GM10248 (cell line): ENCODE data around the gene RAP1A.

ENCODE experiments used
- CTCF ChIA-PET: fragments of 300-600 bp; sonication (Branson Sonifier 250); formaldehyde crosslinking; extraction: SDS; loops from one replicate; lab custom pipeline; 2021; ENCODE audit warnings: antibody characterized with exemption; lab: Yijun Ruan, JAX
- POLR2A ChIA-PET: fragments of 350-650 bp; sonication (Branson Sonifier 250); formaldehyde crosslinking; extraction: SDS; loops from one replicate; lab custom pipeline; 2020; ENCODE audit warnings: antibody characterized with exemption; lab: Yijun Ruan, JAX
- DNase-seq: peaks from one replicate; pipeline ENCODE4 v3.0.0; 2012; ENCODE audit errors: extremely low spot score
- CTCF ChIP-seq: IDR thresholded peaks from 2 replicates; pipeline ENCODE4 v1.5.1; 2012; ENCODE audit warnings: mild to moderate bottlenecking, low read depth; ENCODE audit errors: extremely low read depth, missing control alignments, control extremely low read depth

The RAP1A gene

GRCh38 chr1:111699268-111699667 is 79.7 kb downstream of the RAP1A start:
- ChIA-PET POLR2A (no interaction called here), CTCF (interaction anchor here (8.1 to 9.0 kb wide), 2 partner anchors 14 to 191 kb away, joined by 56 to 77 read pairs; no protein-coding TSS in a partner anchor)
- TF ChIP-seq CTCF = no peak
- DNase-seq = no peak

GRCh38 chr1:111702504-111703050 is 83.0 kb downstream of the RAP1A start:
- DNase-seq = no peak
- no peak for TF ChIP-seq CTCF
- ChIA-PET CTCF (interaction anchor here (1.1 to 9.0 kb wide), 8 partner anchors 9 to 221 kb away, joined by 3 to 77 read pairs (median 3); no protein-coding TSS in a partner anchor), POLR2A (no interaction called here)

GRCh38 chr1:111704240-111704639 is 84.7 kb downstream of the RAP1A start:
- ChIA-PET CTCF (interaction anchor here (1.6 to 9.0 kb wide), 4 partner anchors 9 to 196 kb away, joined by 3 to 77 read pairs (median 40); no protein-coding TSS in a partner anchor), POLR2A (no interaction called here)
- no peak for TF ChIP-seq CTCF
- DNase-seq = no peak

- ChIA-PET CTCF (interaction anchor here (1.0 to 9.0 kb wide), 7 partner anchors 9 to 223 kb away, joined by 3 to 77 read pairs (median 4); no protein-coding TSS in a partner anchor), POLR2A (no interaction called here)
- no peak for TF ChIP-seq CTCF
- DNase-seq = no peak
Measured at GRCh38 chr1:111704776-111705175, 85.2 kb downstream of the RAP1A start.

GRCh38 chr1:111705841-111706240 is 86.3 kb downstream of the RAP1A start:
- ChIA-PET CTCF (interaction anchor here (1.0 to 9.0 kb wide), 5 partner anchors 8 to 224 kb away, joined by 4 to 77 read pairs (median 11); no protein-coding TSS in a partner anchor), POLR2A (interaction anchor here (0.6 kb wide), 1 partner anchor 15 kb away, joined by 3 read pairs; no protein-coding TSS in a partner anchor)
- TF ChIP-seq CTCF = no peak
- DNase-seq = no peak

- no peak for DNase-seq
- POLR2A ChIA-PET = no interaction called here
- CTCF ChIA-PET = interaction anchor here (1.2 to 2.8 kb wide), 2 partner anchors 8 to 199 kb away, joined by 5 to 11 read pairs; no protein-coding TSS in a partner anchor
- no peak for TF ChIP-seq CTCF
Measured at GRCh38 chr1:111706921-111707320, 87.3 kb downstream of the RAP1A start.

- DNase-seq = no peak
- CTCF ChIA-PET = no interaction called here
- TF ChIP-seq CTCF = no peak
- POLR2A ChIA-PET = no interaction called here
Measured at GRCh38 chr1:111707906-111708305, 88.3 kb downstream of the RAP1A start.
